Measurements from ENCODE around the gene IFT81. TPM values are rescaled to one million over a fixed set of nuclear protein-coding genes. Genes with fewer than 3 reads are reported as not detected.
"Not testable (repeated sequence)": the region's sequence is repeated elsewhere in the genome, so short reads cannot be mapped to it uniquely, and the experiment has no call there.

Gene IFT81
- total RNA-seq, 1 experiment from 2014 or later: 10.5 TPM

DNA sequence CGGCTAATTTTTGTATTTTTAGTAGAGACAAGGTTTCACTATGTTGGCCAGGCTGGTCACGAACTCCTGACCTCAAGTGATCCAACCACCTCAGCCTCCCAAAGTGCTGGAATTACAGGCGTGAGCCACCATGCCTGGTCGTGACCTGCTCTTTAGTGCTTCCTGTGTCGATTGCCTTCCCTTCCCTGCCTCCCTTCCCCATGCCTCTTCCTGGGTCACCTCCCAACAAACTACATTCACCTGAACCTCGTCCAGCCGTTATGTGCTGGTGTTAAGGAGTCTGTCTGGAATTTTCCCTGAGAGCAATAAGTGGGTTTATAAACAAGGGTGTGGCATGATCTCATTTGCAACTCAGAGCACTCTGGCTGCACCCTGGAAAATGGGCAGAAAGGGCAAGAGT is 43.7 kb upstream of the IFT81 start (continued):
- TF ChIP-seq ZNF532 (CRISPR knock-in tag; IDR thresholded peaks at IDR 0.05; ENCODE audit: borderline replicate concordance) (no peak), CREM (CRISPR knock-in tag; IDR thresholded peaks at IDR 0.05) (no peak), GABPB1 (CRISPR knock-in tag; IDR thresholded peaks at IDR 0.05) (no peak)

DNA sequence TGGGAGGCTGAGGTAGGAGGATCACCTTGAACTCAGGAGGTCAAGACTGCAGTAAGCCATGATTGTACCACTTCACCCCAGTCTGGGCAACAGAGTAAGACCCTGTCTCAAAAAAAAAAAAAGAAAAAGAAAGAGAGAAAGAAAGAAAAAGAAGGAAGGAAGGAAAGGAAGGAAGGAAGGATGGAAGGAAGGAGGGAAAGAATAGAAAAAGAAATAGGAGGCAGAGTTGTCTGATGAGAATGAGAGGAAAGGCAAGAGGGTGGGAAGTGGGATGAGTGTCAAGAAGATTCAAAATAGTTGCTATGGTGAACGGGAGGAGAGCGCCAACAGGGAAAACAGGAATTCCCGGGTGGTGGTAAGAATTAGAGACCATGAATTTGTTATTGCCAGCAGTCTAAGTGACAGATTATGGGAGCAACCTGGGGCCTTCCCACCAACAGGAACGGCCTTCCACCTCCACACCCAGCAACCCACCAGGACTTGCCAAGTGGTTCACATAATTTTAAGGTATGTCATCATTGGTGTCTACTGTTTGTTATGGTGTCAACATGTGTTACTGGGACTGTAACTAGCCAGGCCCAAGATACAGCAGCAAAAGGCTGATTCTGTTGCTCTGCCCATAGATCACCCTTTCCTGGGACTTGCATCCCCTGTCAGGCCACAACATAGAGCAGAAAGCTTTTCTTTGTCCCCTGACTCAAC is 39.7 kb upstream of the IFT81 start:
- Mint-ChIP-seq H3K4me1 (no peaks in the 10 kb centered on the region), H3K36me3 (no peaks in the 10 kb centered on the region), H3K27ac (no peak overlapping the region), H3K9me3 (peaks cover 3% of the 10 kb centered on the region), H3K4me3 (no peak overlapping the region), H3K27me3 (ENCODE audit: low read depth) (peaks cover 12% of the 10 kb centered on the region)
- TF ChIP-seq ZNF671 (CRISPR knock-in tag; IDR thresholded peaks at IDR 0.05) (no peak), STAT6 (CRISPR knock-in tag; conservative IDR thresholded peaks at IDR 0.05; ENCODE audit: low read depth) (no peak), ZNF512 (CRISPR knock-in tag; IDR thresholded peaks at IDR 0.05; ENCODE audit: borderline replicate concordance) (no peak), NR2C2 (CRISPR knock-in tag; IDR thresholded peaks at IDR 0.05) (no peak), SMAD4 (CRISPR knock-in tag; IDR thresholded peaks at IDR 0.05) (no peak), ZNF425 (CRISPR knock-in tag; conservative IDR thresholded peaks at IDR 0.05) (no peak), GABPB1 (CRISPR knock-in tag; IDR thresholded peaks at IDR 0.05) (no peak), ZNF416 (CRISPR knock-in tag; IDR thresholded peaks at IDR 0.05) (no peak), TP53 (CRISPR knock-in tag; IDR thresholded peaks at IDR 0.05) (no peak), ATF1 (CRISPR knock-in tag; IDR thresholded peaks at IDR 0.05) (no peak), ZNF263 (CRISPR knock-in tag; IDR thresholded peaks at IDR 0.05; ENCODE audit: low read depth) (no peak)
- TF ChIP-seq, protein P1, sequence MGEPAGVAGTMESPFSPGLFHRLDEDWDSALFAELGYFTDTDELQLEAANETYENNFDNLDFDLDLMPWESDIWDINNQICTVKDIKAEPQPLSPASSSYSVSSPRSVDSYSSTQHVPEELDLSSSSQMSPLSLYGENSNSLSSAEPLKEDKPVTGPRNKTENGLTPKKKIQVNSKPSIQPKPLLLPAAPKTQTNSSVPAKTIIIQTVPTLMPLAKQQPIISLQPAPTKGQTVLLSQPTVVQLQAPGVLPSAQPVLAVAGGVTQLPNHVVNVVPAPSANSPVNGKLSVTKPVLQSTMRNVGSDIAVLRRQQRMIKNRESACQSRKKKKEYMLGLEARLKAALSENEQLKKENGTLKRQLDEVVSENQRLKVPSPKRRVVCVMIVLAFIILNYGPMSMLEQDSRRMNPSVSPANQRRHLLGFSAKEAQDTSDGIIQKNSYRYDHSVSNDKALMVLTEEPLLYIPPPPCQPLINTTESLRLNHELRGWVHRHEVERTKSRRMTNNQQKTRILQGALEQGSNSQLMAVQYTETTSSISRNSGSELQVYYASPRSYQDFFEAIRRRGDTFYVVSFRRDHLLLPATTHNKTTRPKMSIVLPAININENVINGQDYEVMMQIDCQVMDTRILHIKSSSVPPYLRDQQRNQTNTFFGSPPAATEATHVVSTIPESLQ (CRISPR knock-in tag; IDR thresholded peaks at IDR 0.05): no peak
- ATAC-seq (no peak), DNase-seq (ENCODE audit: low spot score) (no peak)
- ChIA-PET CTCF (no interaction called here), POLR2A (no interaction called here)

- DNase-seq (ENCODE audit: low spot score); CTCF ChIA-PET; H3K4me3 Mint-ChIP-seq; H3K9me3 Mint-ChIP-seq; H3K27ac Mint-ChIP-seq; POLR2A ChIA-PET; H3K4me1 Mint-ChIP-seq; ATAC-seq; H3K36me3 Mint-ChIP-seq: not testable (repeated sequence)
- peaks cover 15% of the 10 kb centered on the region for H3K27me3 Mint-ChIP-seq (ENCODE audit: low read depth)
Measured at GRCh38 chr12:110088216-110088615, 35.9 kb upstream of the IFT81 start.
